Mucosa of stomach (tissue), 1 donor: ENCODE measurements around the gene TMEM45A.
A peak's percentile ranks its signal among the peaks of the same experiment; 100 is the strongest.
"Not testable (repeated sequence)": the region's sequence is repeated elsewhere in the genome, so short reads cannot be mapped to it uniquely, and the experiment has no call there.

Source experiments
- H3K27me3 ChIP-seq: one replicate; pipeline ENCODE4 v1.7.0; 2013; ENCODE audit warnings: mild to moderate bottlenecking, low read length; ENCODE audit not compliant: control insufficient read depth, insufficient read depth
- H3K36me3 ChIP-seq: one replicate; pipeline ENCODE4 v1.7.0; 2013; ENCODE audit warnings: low read length; ENCODE audit not compliant: control insufficient read depth, insufficient read depth
- H3K4me1 ChIP-seq: one replicate; pipeline ENCODE4 v1.7.0; 2013; ENCODE audit warnings: mild to moderate bottlenecking, low read length; ENCODE audit not compliant: control insufficient read depth, insufficient read depth
- H3K4me3 ChIP-seq: one replicate; pipeline ENCODE4 v1.7.0; 2013; ENCODE audit warnings: low read length
- H3K9ac ChIP-seq: one replicate; pipeline ENCODE4 v1.7.0; 2013; ENCODE audit warnings: mild to moderate bottlenecking, low read length, moderate library complexity
- H3K9me3 ChIP-seq: one replicate; pipeline ENCODE4 v1.7.0; 2013; ENCODE audit warnings: mild to moderate bottlenecking, low read length, moderate library complexity; ENCODE audit not compliant: control insufficient read depth
- donor health status: Pancreatic carcinoma.

Gene TMEM45A

DNA sequence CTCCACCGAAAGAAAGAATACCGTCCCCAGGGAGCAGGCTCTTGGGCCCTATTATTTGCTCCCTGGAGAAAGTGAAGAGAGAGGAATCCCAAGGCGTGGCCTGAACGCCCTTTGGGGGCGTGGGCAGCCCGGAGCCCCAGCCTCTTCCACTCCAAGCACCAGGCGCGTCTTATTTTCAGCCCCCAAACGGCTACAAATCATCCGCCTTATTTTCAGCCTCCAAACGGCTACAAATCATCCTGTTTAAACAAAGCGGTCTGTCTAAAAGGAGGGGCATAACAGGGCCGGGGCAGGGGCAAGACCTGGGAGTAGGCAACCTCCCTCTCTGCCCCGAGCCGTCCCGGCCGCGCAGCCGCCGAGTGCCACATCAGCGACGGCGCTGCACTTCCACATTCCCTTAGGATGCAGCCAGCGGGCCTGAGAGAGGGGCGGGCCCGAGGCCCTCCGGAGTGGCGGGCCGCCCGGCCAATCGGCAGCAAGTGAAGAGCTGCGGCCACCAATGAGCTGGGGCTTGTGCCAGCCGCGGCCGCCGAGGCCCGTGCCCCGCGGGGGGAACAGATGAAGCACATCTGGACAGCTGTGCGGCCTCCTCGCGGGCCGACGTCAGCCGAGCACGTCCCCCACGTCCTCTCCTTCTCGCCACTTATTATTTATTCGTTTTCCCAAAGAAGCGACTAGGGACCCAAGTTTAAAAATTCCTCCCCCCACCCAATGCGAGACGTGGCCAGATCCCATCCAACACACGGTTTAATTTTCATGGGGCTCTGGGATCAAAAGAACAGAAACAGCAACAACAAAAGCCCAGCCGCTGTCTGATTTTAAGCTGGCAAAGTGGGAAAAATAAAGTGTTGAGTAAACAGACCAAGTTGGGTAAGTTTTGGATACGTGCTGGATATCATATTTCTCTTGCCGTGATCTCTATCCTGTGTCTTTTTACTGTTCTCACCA, at the start of gene TMEM45A:
Gene TMEM45A (plus strand): TSS at position 561 of the 948 bp plus-strand sequence. CDS start 62,593 bp downstream, outside the sequence.
- H3K9me3 ChIP-seq, result no peaks in the 10 kb centered on the region
- H3K9ac ChIP-seq, result peak within 1 kb of the TSS; percentile 64
- H3K4me3 ChIP-seq, result peak within 1 kb of the TSS; percentile 26
- no peaks in the 10 kb centered on the region for H3K4me1 ChIP-seq
- no peaks in the 10 kb centered on the region for H3K27me3 ChIP-seq
- no peaks in the 10 kb centered on the region for H3K36me3 ChIP-seq

GRCh38 chr3:100443690-100444089, 48.7 kb upstream of the TMEM45A start:
- no peak overlapping the region for H3K4me3 ChIP-seq
- H3K4me1 ChIP-seq, result no peaks in the 10 kb centered on the region
- H3K27me3 ChIP-seq, result no peaks in the 10 kb centered on the region
- no peaks in the 10 kb centered on the region for H3K36me3 ChIP-seq
- H3K9me3 ChIP-seq, result no peaks in the 10 kb centered on the region
- H3K9ac ChIP-seq, result no peak overlapping the region

DNA sequence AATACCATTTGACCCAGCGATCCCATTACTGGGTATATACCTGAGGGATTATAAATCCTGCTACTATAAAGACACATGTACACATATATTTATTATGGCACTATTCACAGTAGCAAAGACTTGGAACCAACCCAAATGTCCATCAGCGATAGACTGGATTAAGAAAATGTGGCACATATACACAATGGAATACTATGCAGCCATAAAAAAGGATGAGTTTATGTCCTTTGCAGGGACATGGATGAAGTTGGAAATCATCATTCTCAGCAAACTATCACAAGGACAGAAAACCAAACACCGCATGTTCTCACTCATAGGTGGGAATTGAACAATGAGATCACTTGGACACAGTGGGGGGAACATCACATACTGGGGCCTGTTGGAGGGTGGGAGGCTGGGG, 45.4 kb upstream of the TMEM45A start:
- H3K4me1 ChIP-seq, H3K36me3 ChIP-seq, H3K27me3 ChIP-seq, H3K9me3 ChIP-seq, H3K9ac ChIP-seq, H3K4me3 ChIP-seq: not testable (repeated sequence)

GRCh38 chr3:100448079-100448478, 44.3 kb upstream of the TMEM45A start:
- no peak overlapping the region for H3K4me3 ChIP-seq
- H3K4me1 ChIP-seq, result no peaks in the 10 kb centered on the region
- H3K9me3 ChIP-seq, result no peaks in the 10 kb centered on the region
- H3K27me3 ChIP-seq, result no peaks in the 10 kb centered on the region
- no peak overlapping the region for H3K9ac ChIP-seq
- no peaks in the 10 kb centered on the region for H3K36me3 ChIP-seq

DNA sequence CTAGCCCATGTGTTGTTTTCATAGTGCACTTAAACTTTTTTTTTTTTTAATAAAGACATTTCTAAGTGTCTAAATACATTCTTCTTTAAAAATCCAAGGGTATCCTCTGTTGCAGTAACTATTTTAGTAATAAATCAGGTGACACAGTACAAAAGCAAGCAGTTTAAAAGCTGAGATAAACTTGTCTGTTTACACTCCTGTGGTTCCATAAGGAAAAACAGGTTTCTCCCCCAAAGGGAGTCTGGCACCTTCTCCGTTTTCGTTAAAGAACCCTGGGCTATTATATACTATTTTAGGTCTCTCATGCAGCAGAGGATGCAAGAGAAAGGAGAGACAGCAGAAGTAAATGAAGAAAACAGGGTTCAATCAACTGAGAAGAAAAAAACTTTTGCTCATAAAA, 43.2 kb upstream of the TMEM45A start:
- H3K9ac ChIP-seq, result no peak overlapping the region
- no peaks in the 10 kb centered on the region for H3K36me3 ChIP-seq
- H3K4me3 ChIP-seq, result no peak overlapping the region
- no peaks in the 10 kb centered on the region for H3K4me1 ChIP-seq
- H3K27me3 ChIP-seq, result no peaks in the 10 kb centered on the region
- H3K9me3 ChIP-seq, result no peaks in the 10 kb centered on the region

- Histone ChIP-seq H3K9me3 (no peaks in the 10 kb centered on the region), H3K4me3 (no peak overlapping the region), H3K9ac (no peak overlapping the region), H3K4me1 (no peaks in the 10 kb centered on the region), H3K27me3 (no peaks in the 10 kb centered on the region), H3K36me3 (no peaks in the 10 kb centered on the region)
Observed at GRCh38 chr3:100454677-100455076, 37.7 kb upstream of the TMEM45A start.

DNA sequence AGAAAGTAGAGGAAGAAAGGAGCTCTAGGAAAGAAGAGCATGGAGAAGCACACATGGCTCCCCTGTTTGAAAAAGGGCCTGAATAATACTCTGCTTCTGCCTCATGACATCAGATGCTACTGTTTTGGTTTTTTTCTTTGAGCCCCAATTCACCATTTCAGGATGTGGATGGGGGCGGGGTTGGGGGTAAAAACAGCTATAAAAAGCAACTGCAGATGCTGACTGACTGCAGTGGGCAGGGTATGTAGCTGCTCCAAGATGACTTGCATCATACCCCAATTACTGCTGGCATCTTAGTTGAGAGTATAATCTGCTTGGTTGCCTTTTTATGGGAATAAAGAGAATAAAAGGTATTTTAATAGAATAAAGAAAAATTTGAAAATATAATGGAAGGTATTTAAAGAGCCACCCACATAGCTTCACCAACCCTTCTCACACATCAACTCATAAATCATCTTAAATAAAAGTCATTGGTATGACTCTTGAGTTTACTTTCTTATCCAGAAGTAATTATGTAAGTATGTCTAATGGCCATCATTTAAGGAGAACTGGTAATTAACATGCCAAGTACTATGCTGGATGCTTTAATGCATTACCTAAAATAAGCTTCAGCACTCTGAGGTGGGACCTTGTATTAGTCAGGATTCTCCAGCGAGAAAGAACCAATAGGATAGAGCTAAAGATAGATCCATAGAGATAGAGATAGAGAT, 36.4 kb upstream of the TMEM45A start:
- Histone ChIP-seq H3K4me1 (no peaks in the 10 kb centered on the region), H3K9ac (no peak overlapping the region), H3K4me3 (no peak overlapping the region), H3K9me3 (no peaks in the 10 kb centered on the region), H3K36me3 (no peaks in the 10 kb centered on the region), H3K27me3 (no peaks in the 10 kb centered on the region)

DNA sequence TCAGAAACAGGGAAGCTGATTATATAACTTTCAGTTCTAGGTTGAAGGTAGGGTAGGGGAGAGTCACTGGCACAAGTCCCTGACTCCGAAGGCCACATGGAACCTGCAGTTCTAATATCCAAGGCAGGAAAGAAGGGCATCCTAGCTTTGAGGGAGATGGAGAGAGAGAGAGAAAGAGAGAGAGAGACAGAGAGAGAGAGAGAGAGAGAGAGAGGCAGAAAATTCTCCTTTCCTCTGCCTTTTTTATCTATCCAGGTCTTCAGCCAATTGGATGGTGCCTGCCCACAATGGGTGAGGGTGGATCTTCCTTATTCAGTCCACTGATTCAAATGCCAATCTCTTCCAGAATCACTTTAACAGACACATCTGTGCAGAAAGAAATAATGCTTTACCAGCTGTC, 35.7 kb upstream of the TMEM45A start:
- Histone ChIP-seq H3K27me3 (no peaks in the 10 kb centered on the region), H3K9me3 (no peaks in the 10 kb centered on the region), H3K4me1 (no peaks in the 10 kb centered on the region), H3K36me3 (no peaks in the 10 kb centered on the region), H3K4me3 (no peak overlapping the region), H3K9ac (no peak overlapping the region)

- Histone ChIP-seq H3K36me3 (no peaks in the 10 kb centered on the region), H3K9me3 (no peaks in the 10 kb centered on the region), H3K9ac (no peak overlapping the region), H3K4me3 (no peak overlapping the region), H3K27me3 (no peaks in the 10 kb centered on the region), H3K4me1 (no peaks in the 10 kb centered on the region)
Observed at GRCh38 chr3:100457811-100458210, 34.6 kb upstream of the TMEM45A start.

- Histone ChIP-seq H3K9me3 (no peaks in the 10 kb centered on the region), H3K4me1 (no peaks in the 10 kb centered on the region), H3K36me3 (no peaks in the 10 kb centered on the region), H3K27me3 (no peaks in the 10 kb centered on the region), H3K4me3 (no peak overlapping the region), H3K9ac (no peak overlapping the region)
Observed at GRCh38 chr3:100458814-100459213, 33.6 kb upstream of the TMEM45A start.

- no peaks in the 10 kb centered on the region for H3K36me3 ChIP-seq
- H3K4me3 ChIP-seq, result no peak overlapping the region
- no peak overlapping the region for H3K9ac ChIP-seq
- H3K9me3 ChIP-seq, result no peaks in the 10 kb centered on the region
- H3K27me3 ChIP-seq, result no peaks in the 10 kb centered on the region
- H3K4me1 ChIP-seq, result peaks cover 3% of the 10 kb centered on the region
Observed at GRCh38 chr3:100463002-100463401, 29.4 kb upstream of the TMEM45A start.

- H3K36me3 ChIP-seq, result no peaks in the 10 kb centered on the region
- H3K4me1 ChIP-seq, result peaks cover 3% of the 10 kb centered on the region
- no peak overlapping the region for H3K9ac ChIP-seq
- no peaks in the 10 kb centered on the region for H3K27me3 ChIP-seq
- H3K9me3 ChIP-seq, result no peaks in the 10 kb centered on the region
- H3K4me3 ChIP-seq, result no peak overlapping the region
Observed at GRCh38 chr3:100463646-100464155, 28.7 kb upstream of the TMEM45A start.
